G401 (cell line): ENCODE data around the gene LHX4. TPM values are rescaled to one million over a fixed set of nuclear protein-coding genes. Genes with fewer than 3 reads are reported as not detected.

Experiments used
- DNase-seq: peaks from one replicate; pipeline ENCODE4 v3.0.0-alpha.2; 2015; ENCODE audit warnings: low spot score
- in situ Hi-C: cut with HindIII; loops from 2 replicates; pipeline ENCODE4 v1.10.0; 2016; ENCODE audit warnings: low sequenced_read_pairs, mixed read lengths
- total RNA-seq: library from RNA; depleted of rRNA; stranded (reverse); fragments of >200 nt; shearing (Covaris generic); gene quantifications from 2 replicates; pipeline ENCODE4 v1.2.3, GENCODE V29; 2014

LHX4 gene
- total RNA-seq, 1 experiment from 2014 or later: not detected

DNA sequence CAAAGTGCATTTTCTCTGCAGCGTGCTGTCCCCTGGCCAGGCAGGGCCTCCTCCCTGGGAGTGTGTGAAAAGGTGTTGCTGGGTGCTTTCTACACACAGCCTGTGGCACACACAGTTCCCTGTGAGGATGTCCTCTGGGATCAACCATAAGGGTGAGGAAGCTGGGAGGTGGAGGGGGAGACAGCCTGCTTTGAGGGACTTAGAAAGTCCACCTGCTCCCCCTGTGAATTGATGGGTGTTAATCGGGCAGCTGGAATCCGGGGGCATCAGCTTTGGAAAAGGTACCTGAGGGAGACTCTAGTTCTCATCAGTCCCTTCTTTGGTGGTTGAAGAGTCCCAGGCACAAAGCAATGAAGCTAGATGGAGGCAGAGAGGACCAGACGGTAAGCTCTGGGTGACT is 35.8 kb downstream of the LHX4 start:
- DNase-seq: no peak
- in situ Hi-C loops: no loop called here

DNA sequence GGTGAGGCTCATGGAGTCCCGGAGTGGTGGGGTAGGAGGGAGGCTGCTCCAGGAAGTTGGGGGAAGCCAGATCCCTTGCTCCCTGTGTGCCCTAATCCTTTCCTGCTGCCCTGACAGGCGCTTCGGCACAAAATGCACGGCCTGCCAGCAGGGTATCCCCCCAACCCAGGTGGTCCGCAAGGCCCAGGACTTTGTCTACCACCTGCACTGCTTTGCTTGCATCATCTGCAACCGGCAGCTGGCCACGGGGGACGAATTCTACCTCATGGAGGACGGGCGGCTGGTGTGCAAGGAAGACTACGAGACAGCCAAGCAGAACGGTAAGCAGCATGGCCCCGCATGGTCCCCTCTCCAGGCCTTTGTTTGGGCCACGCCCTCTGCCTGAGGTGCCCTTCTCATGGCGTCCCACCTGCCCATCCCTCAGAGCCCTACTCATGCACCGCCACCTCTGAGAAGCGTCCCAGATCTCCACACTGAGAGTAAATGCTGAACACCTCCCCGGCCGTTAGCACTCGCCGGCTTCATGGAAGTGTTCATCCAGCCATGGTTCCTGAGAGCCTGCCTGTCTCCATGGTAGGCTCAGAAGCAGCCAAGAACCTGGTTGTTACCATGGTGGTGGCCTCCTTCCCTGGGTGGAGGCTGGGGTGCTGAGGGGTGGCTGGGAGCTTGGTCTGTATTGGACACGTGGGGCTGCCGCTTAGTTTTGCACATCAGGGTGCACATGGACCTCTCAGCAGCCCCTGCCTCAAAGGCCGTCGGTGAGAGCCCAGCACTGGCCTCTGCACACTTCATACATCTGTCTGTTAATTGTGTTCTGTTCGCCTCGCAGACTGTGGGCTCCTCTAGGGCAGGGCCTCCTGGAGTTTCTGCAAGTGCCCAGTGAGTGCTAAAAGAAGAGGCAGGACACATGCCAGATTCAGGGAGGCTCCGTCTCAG is 36.5 kb downstream of the LHX4 start:
- in situ Hi-C loops: no loop called here
- DNase-seq: no peak

GRCh38 chr1:180267211-180267561 is 37.1 kb downstream of the LHX4 start:
- no peak for DNase-seq
- in situ Hi-C loops: no loop called here

DNA sequence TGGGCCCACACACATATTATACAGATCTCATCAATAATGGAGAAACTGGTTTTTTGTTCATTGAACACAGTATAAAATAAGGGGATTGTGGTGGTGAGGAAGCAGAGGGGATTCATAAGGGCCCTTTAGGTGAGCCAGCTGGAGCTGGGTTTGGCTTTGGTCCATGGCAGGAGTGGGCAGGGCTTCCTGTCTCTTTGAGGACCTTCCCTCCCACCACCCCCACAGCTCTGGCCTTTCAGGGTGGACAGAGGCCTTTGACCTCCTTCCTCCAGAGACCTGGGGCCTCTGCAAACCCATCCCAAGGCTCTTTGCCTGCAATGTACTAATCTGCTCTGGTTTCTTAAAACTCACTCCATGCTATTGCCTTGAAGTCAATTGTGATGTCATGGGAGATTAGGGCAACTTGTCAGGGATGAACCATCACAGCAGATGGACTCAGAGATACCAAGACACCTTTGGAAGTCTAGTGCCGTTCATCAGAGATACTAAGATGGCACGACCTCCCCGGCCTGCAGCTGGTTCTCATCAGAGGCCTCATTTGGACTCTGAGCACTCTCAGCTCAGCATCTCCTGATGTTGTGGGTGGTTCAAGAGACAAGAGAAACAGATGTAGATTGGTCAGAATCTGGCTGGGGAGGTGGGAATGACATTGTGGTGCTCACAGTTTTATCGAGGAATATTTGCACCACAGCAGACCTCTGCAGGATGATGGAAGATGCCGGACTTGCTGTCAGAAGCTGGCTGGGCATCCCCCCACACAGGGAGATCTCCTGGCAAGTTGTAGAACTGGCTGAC is 37.9 kb downstream of the LHX4 start:
- in situ Hi-C loops: no loop called here
- no peak for DNase-seq

- in situ Hi-C loops: no loop called here
- no peak for DNase-seq
Observed at GRCh38 chr1:180268556-180269075, 38.6 kb downstream of the LHX4 start.

- in situ Hi-C loops: no loop called here
- no peak for DNase-seq
Observed at GRCh38 chr1:180269645-180270529, 39.8 kb downstream of the LHX4 start.

DNA sequence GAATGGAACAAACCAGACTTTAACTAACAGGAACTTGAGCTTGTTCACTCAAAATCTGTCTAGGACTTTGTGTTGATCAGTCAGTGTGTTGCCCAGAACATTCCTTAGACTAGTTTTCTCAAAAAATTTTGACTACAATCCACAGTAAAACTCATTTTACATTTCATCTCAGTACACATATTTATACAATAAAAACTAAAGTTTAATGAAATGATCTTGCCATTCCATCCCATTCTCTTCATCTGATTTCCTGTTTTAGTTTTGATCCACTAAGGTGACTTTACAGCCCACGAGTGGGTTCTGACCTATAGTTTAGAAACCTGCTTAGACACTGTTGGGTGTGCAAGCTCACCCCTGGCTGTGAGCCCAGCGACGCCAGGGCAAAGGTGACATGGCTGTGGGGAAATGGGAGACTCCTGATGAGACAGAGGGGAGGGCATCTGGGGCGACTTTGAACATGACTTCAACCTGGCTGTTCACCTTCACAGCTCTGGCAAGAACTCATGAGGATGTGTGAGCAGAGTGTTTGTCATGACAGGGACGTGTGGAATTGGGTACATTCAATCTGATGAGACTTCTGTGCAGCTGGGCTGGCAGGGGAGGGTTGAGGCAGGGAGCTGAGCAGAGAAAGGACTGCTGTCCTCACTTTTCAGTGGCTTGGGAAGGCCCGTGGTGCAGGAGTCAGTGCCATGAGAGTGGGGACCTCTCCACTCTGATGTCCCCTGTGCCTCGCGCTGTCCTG is 40.6 kb downstream of the LHX4 start:
- in situ Hi-C loops: no loop called here
- DNase-seq: no peak

DNA sequence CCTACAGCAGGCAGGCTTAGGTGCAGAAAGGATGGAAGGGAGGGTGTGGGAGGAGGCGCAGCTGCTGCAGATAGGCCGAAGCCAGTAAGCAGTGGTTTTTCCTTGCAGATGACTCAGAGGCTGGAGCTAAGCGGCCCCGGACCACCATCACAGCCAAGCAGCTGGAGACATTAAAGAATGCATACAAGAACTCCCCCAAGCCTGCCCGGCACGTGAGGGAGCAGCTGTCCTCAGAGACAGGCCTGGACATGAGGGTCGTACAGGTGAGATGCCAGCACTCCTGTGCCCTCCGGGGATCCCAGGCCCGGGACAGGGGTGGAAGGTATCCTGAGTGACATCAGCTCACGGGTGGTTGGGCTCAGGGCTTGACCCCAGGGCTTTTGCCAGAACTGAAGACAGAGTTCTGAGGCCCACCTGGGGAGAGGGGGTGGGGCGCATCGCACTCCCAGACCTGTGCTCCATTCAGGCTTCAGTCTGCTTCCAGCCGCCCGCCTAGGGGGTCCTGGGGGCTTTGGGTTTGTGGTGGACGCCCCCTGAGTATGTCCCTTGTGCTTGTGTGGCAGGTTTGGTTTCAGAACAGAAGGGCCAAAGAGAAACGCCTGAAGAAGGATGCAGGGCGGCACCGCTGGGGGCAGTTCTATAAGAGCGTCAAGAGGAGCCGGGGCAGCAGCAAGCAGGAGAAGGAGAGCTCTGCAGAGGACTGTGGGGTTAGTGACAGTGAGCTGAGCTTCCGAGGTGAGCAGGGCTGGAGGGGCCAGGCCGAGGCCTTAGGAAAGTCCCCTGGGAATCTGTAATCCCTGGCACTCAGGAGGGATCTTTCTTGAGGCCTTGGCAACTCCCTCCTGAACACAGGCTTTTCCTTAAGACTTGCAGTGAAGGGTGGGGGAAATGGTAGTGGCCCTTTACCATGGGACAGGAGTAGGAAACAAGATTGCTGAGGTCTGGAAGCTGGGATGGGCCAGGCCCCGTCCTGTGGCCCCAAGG is 41.5 kb downstream of the LHX4 start:
- DNase-seq: no peak
- in situ Hi-C loops: no loop called here

DNA sequence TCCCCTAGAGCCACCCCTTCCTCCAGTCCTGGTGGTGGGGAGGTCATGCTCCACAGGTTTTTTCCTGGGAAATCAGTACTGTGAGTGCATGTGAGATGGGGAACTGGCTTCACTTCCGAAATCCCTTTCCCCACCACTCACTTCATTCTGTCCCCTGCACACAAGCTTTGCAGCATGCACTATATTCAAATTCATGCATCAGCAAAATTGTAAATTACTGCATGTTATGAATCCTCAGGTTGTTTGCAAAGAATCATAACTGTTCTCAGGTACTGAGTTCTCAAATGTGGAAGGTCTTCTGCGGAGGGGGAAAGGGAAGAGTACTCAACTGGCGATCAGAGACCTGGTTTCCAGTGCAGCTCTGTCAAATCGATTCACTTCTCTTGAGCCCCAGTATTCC is 42.3 kb downstream of the LHX4 start:
- in situ Hi-C loops: no loop called here

DNA sequence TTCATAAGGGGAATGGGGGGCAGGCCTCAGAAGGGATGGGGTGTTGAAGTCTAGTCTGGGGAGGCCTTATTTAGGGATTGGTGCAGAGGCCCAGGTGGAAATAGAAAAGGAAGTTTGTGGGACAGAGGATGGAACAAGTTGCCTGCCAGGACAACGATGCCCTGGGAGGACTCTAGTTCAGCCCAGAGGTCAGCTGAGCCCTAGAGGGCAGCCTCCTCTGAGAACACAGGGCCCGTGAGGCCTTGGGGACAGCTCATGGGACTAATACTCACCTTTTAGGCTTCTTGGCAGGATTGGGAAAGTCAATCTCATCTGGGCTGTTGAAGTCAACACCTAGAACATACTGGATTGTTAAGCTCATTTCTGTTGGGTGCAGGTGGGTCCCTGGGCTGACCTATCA is 43.0 kb downstream of the LHX4 start:
- in situ Hi-C loops: no loop called here

More for the DNA sequence above, 42.3 kb downstream of the LHX4 start:
- DNase-seq: no peak

DNA sequence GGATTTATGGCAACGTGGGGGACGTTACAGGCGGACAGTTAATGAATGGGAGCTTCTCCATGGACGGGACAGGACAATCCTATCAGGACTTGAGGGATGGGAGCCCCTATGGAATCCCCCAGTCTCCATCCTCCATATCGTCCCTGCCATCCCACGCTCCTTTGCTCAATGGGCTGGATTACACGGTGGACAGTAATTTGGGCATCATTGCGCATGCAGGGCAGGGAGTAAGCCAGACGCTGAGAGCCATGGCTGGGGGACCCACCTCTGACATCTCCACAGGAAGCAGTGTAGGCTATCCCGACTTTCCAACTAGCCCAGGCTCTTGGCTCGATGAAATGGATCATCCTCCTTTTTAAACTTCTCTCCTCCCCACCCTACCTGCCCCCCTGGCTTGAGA is 44.2 kb downstream of the LHX4 start:
- no peak for DNase-seq
- in situ Hi-C loops: no loop called here

More for the DNA sequence above, 43.0 kb downstream of the LHX4 start:
- DNase-seq: no peak

GRCh38 chr1:180275726-180276125 is 45.7 kb downstream of the LHX4 start:
- no peak for DNase-seq
- in situ Hi-C loops: no loop called here

DNA sequence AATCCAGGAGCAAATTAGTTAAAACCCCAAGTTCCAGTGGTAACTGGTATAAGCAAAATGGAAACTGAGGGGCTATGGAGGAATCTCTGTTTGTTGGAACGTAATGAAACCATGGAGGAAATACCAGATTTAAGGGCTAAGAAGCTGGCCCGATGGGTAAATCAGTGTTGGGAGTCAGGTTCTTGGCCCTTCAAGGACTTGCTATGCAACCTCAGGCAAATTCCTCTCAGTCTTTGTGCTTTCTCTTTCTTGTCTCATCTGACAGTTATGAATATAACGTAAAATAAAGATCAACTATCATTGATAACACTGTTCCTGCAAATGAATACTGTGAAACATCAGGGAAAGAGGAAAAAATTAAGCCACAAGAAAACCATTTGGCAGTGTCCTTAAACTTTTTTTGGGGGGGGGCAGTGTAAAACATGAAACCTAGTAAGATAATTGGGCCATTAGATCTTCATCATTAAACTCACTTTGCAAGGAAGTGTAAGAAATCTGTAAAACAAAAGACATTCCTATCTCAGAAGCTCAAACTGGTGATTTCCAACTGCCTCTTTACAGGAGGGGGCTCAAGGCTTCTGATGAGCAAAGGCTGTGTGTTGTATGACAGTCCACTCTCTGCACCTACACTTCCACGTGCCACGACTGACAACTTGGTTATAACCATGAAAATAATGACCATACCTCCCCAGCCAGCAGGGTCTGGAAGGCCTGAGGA is 47.6 kb downstream of the LHX4 start:
- in situ Hi-C loops: no loop called here
- DNase-seq: no peak

GRCh38 chr1:180278194-180278515 is 48.1 kb downstream of the LHX4 start:
- in situ Hi-C loops: no loop called here
- peak; percentile 20 for DNase-seq

DNA sequence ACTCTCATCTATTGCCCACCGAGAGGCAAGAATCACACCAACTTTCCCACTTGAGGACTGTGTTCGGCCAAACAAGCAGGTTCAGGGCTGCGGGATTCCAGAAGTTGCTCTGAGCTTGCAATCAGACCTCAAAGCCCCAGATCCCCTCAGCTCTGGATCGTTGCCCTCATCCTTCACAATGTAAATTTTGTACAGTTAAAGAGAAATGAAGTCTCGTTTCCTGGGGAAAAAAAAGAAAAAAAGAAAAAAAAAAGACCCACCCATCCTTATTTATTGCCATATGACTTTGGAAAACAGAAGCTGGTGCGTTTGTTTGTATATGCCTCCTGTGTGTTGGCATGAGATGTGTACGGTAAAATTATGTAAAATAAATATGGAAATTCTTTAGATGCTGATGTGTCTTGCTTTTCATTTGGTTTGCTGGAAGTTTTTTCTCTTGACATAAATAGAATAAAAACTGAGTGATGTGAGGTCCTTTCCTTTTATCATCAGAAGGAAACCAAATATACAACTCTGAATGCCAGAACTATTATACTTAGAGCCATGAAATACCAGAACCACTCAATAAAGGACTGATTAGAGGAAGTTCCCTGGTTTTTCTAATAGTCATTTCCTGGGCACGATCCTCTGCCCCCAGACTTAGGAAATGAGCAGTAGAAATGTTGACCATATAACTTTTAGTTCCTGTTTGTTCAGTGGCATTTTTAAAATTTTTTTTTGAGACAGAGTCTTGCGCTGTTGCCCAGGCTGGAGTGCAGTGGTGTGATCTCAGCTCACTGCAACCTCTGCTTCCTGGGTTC is 48.7 kb downstream of the LHX4 start:
- in situ Hi-C loops: no loop called here
- no peak for DNase-seq

DNA sequence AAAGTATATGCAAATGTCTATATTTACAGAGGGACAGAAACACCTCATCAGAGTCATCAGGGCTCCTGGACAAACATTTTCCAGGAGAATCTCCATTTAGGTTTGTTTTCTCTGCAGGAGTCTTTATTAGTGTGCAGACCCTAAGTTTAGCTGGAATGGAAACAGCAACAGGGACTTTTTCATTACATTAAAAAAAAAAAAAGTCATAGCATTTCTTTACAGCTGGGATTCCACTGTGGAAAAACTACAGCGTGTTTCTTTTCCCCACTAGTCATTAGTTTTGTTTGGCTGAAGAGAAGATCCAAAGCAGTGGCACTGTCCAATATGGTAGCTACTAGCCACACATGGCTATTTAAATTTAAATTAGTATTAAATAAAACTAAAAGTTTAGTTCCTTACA is 49.6 kb downstream of the LHX4 start:
- no peak for DNase-seq
- in situ Hi-C loops: no loop called here
